GM12878 (cell line): Measurements from ENCODE around the gene INPP4B. TPM values are rescaled to one million over a fixed set of nuclear protein-coding genes. Genes with fewer than 3 reads are reported as not detected.

Experiments used
- ATAC-seq: fragments of 200-7000 bp; cut with Tn5 transposase; 3 replicates; pipeline ENCODE4 v1.9.1; 2020; ENCODE audit warnings: mild to moderate bottlenecking, moderate library complexity
- BruUV-seq: library from RNA; stranded (reverse); fragments of 400-500 nt; replicated peaks from 2 replicates; lab custom pipeline; 2021; lab: Mats Ljungman, UMichigan
- CTCF ChIA-PET: fragments of 300-600 bp; sonication (Branson Sonifier 250); formaldehyde crosslinking; extraction: SDS; loops from one replicate; lab custom pipeline; 2021; ENCODE audit warnings: inconsistent platforms; lab: Yijun Ruan, JAX
- POLR2A ChIA-PET: fragments of 350-600 bp; formaldehyde crosslinking; extraction: SDS; loops from one replicate; lab custom pipeline; 2021; ENCODE audit warnings: inconsistent platforms; lab: Charles Lee
- RAD21 ChIA-PET: fragments of 300-600 bp; sonication (Branson Sonifier 250); formaldehyde crosslinking; loops from one replicate; lab custom pipeline; 2023; ENCODE audit warnings: antibody characterized with exemption; ENCODE audit not compliant: unreplicated experiment; lab: Charles Lee
- SMC1A ChIA-PET: fragments of 300-600 bp; sonication (Branson Sonifier 250); formaldehyde crosslinking; loops from one replicate; lab custom pipeline; 2023; ENCODE audit not compliant: unreplicated experiment, uncharacterized antibody; lab: Charles Lee
- DNase-seq: peaks from one replicate; pipeline ENCODE4 v3.0.0-alpha.2; 2011; ENCODE audit warnings: low read depth, low spot score
- FAIRE-seq: peaks from 3 replicates; lab custom pipeline; 2011; peaks lifted over from hg19 to GRCh38; lab: Jason Lieb, UNC
- H2AFZ ChIP-seq: 2 replicates; pipeline ENCODE4 v1.6.0; 2011; ENCODE audit warnings: low read depth, low read length, control low read depth; ENCODE audit not compliant: control insufficient read depth
- H3K27ac ChIP-seq: 2 replicates; pipeline ENCODE4 v1.5.1; 2011; ENCODE audit warnings: control low read depth; ENCODE audit not compliant: control insufficient read depth, insufficient read depth
- H3K27me3 ChIP-seq, 2 experiments: replicated peaks in 1 of 2; 2 replicates each; pipeline versions ENCODE4 v1.6.0 to v1.6.1; 2011; ENCODE audit warnings: low read length in 1 of 2; ENCODE audit not compliant: control insufficient read depth in 2 of 2, insufficient read depth in 2 of 2
- H3K36me3 ChIP-seq, 2 experiments: 2 replicates each; pipeline ENCODE4 v1.5.1; 2011; ENCODE audit warnings: low read length in 1 of 2; ENCODE audit not compliant: control insufficient read depth in 2 of 2, insufficient read depth in 2 of 2
- H3K4me1 ChIP-seq: 2 replicates; pipeline ENCODE4 v1.6.1; 2011; ENCODE audit warnings: mild to moderate bottlenecking, low read length, moderate library complexity, mixed read lengths; ENCODE audit not compliant: control insufficient read depth, insufficient read depth
- H3K4me2 ChIP-seq: 2 replicates; pipeline ENCODE4 v1.6.0; 2011; ENCODE audit warnings: control low read depth; ENCODE audit not compliant: control insufficient read depth, insufficient read depth
- H3K4me3 ChIP-seq: fragments of 200-600 bp; sonication (generic); 2 replicates; pipeline ENCODE4 v1.5.1; 2016
- H3K79me2 ChIP-seq: 2 replicates; pipeline ENCODE4 v1.6.0; 2011; ENCODE audit warnings: low read length; ENCODE audit not compliant: control insufficient read depth, insufficient read depth
- H3K9ac ChIP-seq: 2 replicates; pipeline ENCODE4 v1.8.0; 2011; ENCODE audit warnings: low read length, control low read depth, mixed read lengths; ENCODE audit not compliant: control insufficient read depth, insufficient read depth
- H3K9me3 ChIP-seq: replicated peaks from 3 replicates; pipeline ENCODE4 v1.5.1; 2011; ENCODE audit warnings: mild to moderate bottlenecking, low read length; ENCODE audit not compliant: control insufficient read depth, insufficient read depth
- H4K20me1 ChIP-seq: 2 replicates; pipeline ENCODE4 v1.6.0; 2011; ENCODE audit not compliant: control insufficient read depth, insufficient read depth
- KLF5 ChIP-seq: fragments of 450-650 bp; IDR thresholded peaks from 2 replicates; pipeline ENCODE4 v1.6.1; 2014; ENCODE audit warnings: mild to moderate bottlenecking; ENCODE audit not compliant: partially characterized antibody
- LARP7 ChIP-seq: fragments of 450-650 bp; IDR thresholded peaks from 2 replicates; pipeline ENCODE4 v1.6.1; 2017; ENCODE audit warnings: mild to moderate bottlenecking
- MEF2B ChIP-seq: fragments of 450-650 bp; IDR thresholded peaks from 2 replicates; pipeline ENCODE4 v1.6.1; 2018; ENCODE audit warnings: mild to moderate bottlenecking, moderate library complexity; ENCODE audit not compliant: partially characterized antibody, poor library complexity, severe bottlenecking
- MYB ChIP-seq: fragments of 150-350 bp; IDR thresholded peaks from 2 replicates; pipeline ENCODE4 v1.6.1; 2014; ENCODE audit warnings: mild to moderate bottlenecking, low read depth, low read length, borderline replicate concordance
- NBN ChIP-seq: fragments of 450-650 bp; IDR thresholded peaks from 2 replicates; pipeline ENCODE4 v1.6.1; 2016
- NR2C2 ChIP-seq: IDR thresholded peaks from 2 replicates; pipeline ENCODE4 v1.6.1; 2011; ENCODE audit warnings: borderline replicate concordance, low read depth; ENCODE audit not compliant: control insufficient read depth, insufficient read length
- RELA ChIP-seq: fragments of 450-650 bp; IDR thresholded peaks from 2 replicates; pipeline ENCODE4 v1.8.0; 2014; ENCODE audit warnings: borderline replicate concordance; ENCODE audit not compliant: partially characterized antibody
- RUNX3 ChIP-seq: IDR thresholded peaks from 2 replicates; pipeline ENCODE4 v1.6.1; 2012; ENCODE audit warnings: low read length, inconsistent platforms
- SMARCA5 ChIP-seq: fragments of 450-650 bp; IDR thresholded peaks from 2 replicates; pipeline ENCODE4 v1.6.1; 2017; ENCODE audit warnings: mild to moderate bottlenecking
- TAF1 ChIP-seq: IDR thresholded peaks from 2 replicates; pipeline ENCODE4 v1.6.1; 2011; ENCODE audit warnings: mild to moderate bottlenecking, low read depth, low read length, borderline replicate concordance
- TBL1XR1 ChIP-seq: IDR thresholded peaks from 2 replicates; pipeline ENCODE4 v1.6.1; 2012; ENCODE audit warnings: low read depth, low read length, improper control_type of control experiment
- in situ Hi-C: fragments of 300-500 bp; cut with MboI; formaldehyde crosslinking; loops from 9 replicates; pipeline ENCODE4 v1.14.3; 2018; ENCODE audit warnings: mixed read lengths
- intact Hi-C: fragments of 100-400 bp; cut with micrococcal nuclease; formaldehyde crosslinking; loops from one replicate; pipeline ENCODE4 v1.14.2; 2022; ENCODE audit not compliant: unreplicated experiment
- polyA plus RNA-seq, 11 experiments: library from polyadenylated mRNA; depleted of rRNA in 4 of 11; unstranded in 6 of 11; stranded (reverse) in 5 of 11; fragments of >200 nt; fragmentation: Nextera tagmentation in 4 of 11; fragmentation: Illumina TruSeq in 1 of 11; extraction: Ambion mirVana in 4 of 11; extraction: Trizol in 1 of 11; gene quantifications; 1 replicate in 1 of 11; 2 replicates in 10 of 11; pipeline versions ENCODE4 v1.2.1 to v1.2.3, GENCODE V29; 2011 to 2016; ENCODE audit warnings: inconsistent platforms in 2 of 11, missing spikeins in 2 of 11, low read depth in 1 of 11
- total RNA-seq, 4 experiments: library from RNA; depleted of rRNA in 3 of 4; stranded (reverse); fragments of >200 nt in 3 of 4; fragmentation: Illumina TruSeq in 1 of 4; extraction: Trizol in 1 of 4; gene quantifications; 2 replicates each; pipeline versions ENCODE4 v1.2.1 to v1.2.3, GENCODE V29; 2013 to 2021
- TF ChIP-seq, protein P1 (sequence below): IDR thresholded peaks from 2 replicates; pipeline ENCODE4 v1.6.1; 2012; ENCODE audit warnings: low read depth, low read length, improper control_type of control experiment

INPP4B gene
- total and polyA plus RNA-seq, 10 of the 15 experiments (the other 5 are each of a cell fraction or from before 2014, with no cell fraction given), result 0.53 to 11.2 (median 0.95) TPM

DNA sequence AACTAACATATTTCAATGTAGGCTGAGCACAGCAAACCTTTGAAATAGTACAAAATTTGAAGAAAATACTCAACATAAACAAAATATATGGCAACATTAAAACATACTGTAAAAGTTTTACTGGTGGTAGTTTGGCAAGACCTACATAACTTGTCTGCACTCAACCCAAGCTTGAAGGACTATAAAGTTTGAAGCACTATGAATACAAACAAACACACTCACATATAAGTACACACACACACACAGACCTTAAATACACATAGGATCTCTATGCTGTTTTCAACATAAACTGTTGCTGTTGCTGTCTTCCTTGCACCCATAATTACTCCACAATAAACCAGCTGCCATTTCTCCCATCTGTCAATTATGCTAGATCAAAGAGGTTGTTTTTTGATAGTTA is 620.1 kb downstream of the INPP4B start (continued):
- no peak for TF ChIP-seq TBL1XR1

DNA sequence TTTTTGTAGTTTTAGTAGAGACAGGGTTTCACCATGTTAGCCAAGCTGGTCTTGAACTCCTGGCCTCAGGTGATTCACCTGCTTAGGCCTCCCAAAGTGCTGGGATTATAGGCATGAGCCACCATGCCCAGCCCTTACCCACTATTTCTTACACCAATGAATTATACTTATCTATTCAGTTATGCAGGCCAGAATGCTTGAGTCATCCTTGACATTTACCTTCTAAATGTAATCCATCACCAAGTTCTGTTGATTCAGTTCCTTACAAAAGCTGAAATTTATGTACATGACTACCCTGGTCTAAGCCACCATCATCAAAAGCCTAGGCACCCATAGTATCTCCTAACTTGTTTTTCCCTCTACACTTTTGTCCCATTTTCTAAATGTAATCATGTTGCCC is 624.0 kb downstream of the INPP4B start:
- no peak for TF ChIP-seq KLF5
- no peak for TF ChIP-seq NBN
- TF ChIP-seq SMARCA5, result no peak
- TF ChIP-seq RELA, result no peak
- no peak for TF ChIP-seq RUNX3
- no peak for TF ChIP-seq MEF2B
- no peak for TF ChIP-seq NR2C2
- no peak for TF ChIP-seq LARP7
- TF ChIP-seq MYB, result no peak
- TF ChIP-seq TAF1, result no peak
- TF ChIP-seq, protein P1, sequence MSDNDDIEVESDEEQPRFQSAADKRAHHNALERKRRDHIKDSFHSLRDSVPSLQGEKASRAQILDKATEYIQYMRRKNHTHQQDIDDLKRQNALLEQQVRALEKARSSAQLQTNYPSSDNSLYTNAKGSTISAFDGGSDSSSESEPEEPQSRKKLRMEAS, result no peak
- no peak overlapping the region for H3K27ac ChIP-seq
- H3K9me3 ChIP-seq, result no peaks in the 10 kb centered on the region
- ATAC-seq (no peak), DNase-seq (no peak), FAIRE-seq (no peak)
- in situ Hi-C loops (no loop called here), intact Hi-C loops (no loop called here)
- ChIA-PET CTCF (interaction anchor here (0.7 to 1.2 kb wide), 2 partner anchors 17 to 505 kb away, joined by 3 to 4 read pairs; no protein-coding TSS in a partner anchor), POLR2A (no interaction called here), SMC1A (interaction anchor here (0.8 to 1.2 kb wide), 4 partner anchors 19 to 133 kb away, joined by 3 to 4 read pairs (median 4); no protein-coding TSS in a partner anchor), RAD21 (no interaction called here)
- H3K79me2 ChIP-seq, result no peaks in the 10 kb centered on the region
- no peaks in the 10 kb centered on the region for H3K27me3 ChIP-seq
- H3K4me1 ChIP-seq, result no peaks in the 10 kb centered on the region
- no peak overlapping the region for H3K4me3 ChIP-seq
- H2AFZ ChIP-seq, result no peak overlapping the region
- H3K36me3 ChIP-seq, result no peaks in the 10 kb centered on the region
- no peak overlapping the region for H3K9ac ChIP-seq
- H4K20me1 ChIP-seq, result no peaks in the 10 kb centered on the region
- BruUV-seq, result no TSS peak
- no peak overlapping the region for H3K4me2 ChIP-seq
